HG03439 (cell line): Measurements from ENCODE around the gene SIK3.

Experiments
- ATAC-seq: cut with Tn5 transposase; IDR thresholded peaks from one replicate; pipeline ENCODE4 v1.9.1; 2021; ENCODE audit warnings: mild to moderate bottlenecking, moderate library complexity; ENCODE audit not compliant: unreplicated experiment

Gene SIK3

GRCh38 chr11:117011541-117011898, 86.7 kb downstream of the SIK3 start:
- no peak for ATAC-seq

- no peak for ATAC-seq
Measured at GRCh38 chr11:117010808-117011540, 87.3 kb downstream of the SIK3 start.

- ATAC-seq: no peak
Measured at GRCh38 chr11:117009905-117010605, 88.2 kb downstream of the SIK3 start.

GRCh38 chr11:117005758-117006157, 92.5 kb downstream of the SIK3 start:
- ATAC-seq: no peak

GRCh38 chr11:117002639-117003299, 95.5 kb downstream of the SIK3 start:
- no peak for ATAC-seq

- ATAC-seq: no peak
Measured at GRCh38 chr11:117000014-117000737, 98.1 kb downstream of the SIK3 start.

- ATAC-seq: no peak
Measured at GRCh38 chr11:116997071-116997470, 101.2 kb downstream of the SIK3 start.

- no peak for ATAC-seq
Measured at GRCh38 chr11:116994195-116994594, 104.0 kb downstream of the SIK3 start.

GRCh38 chr11:116993599-116993998, 104.6 kb downstream of the SIK3 start:
- ATAC-seq: no peak

- no peak for ATAC-seq
Measured at GRCh38 chr11:116991491-116991890, 106.7 kb downstream of the SIK3 start.

GRCh38 chr11:116990811-116991210, 107.4 kb downstream of the SIK3 start:
- no peak for ATAC-seq

- ATAC-seq: no peak
Measured at GRCh38 chr11:116990061-116990473, 108.2 kb downstream of the SIK3 start.

GRCh38 chr11:116989184-116989583, 109.0 kb downstream of the SIK3 start:
- no peak for ATAC-seq

- peak; percentile 64 for ATAC-seq
Measured at GRCh38 chr11:116986521-116987105, 111.6 kb downstream of the SIK3 start.

- no peak for ATAC-seq
Measured at GRCh38 chr11:116984589-116984988, 113.6 kb downstream of the SIK3 start.

GRCh38 chr11:116984186-116984585, 114.0 kb downstream of the SIK3 start:
- no peak for ATAC-seq

- no peak for ATAC-seq
Measured at GRCh38 chr11:116981266-116981885, 116.9 kb downstream of the SIK3 start.

- peak; percentile 91 for ATAC-seq
Measured at GRCh38 chr11:116980136-116980793, 118.0 kb downstream of the SIK3 start.

GRCh38 chr11:116976941-116977570, 121.2 kb downstream of the SIK3 start:
- ATAC-seq: no peak
